HG02642 (cell line): Measurements from ENCODE around the gene CAMKMT.

Source experiments
- ATAC-seq: cut with Tn5 transposase; IDR thresholded peaks from one replicate; pipeline ENCODE4 v1.9.1; 2021; ENCODE audit warnings: mild to moderate bottlenecking; ENCODE audit not compliant: unreplicated experiment, poor library complexity

CAMKMT gene

DNA sequence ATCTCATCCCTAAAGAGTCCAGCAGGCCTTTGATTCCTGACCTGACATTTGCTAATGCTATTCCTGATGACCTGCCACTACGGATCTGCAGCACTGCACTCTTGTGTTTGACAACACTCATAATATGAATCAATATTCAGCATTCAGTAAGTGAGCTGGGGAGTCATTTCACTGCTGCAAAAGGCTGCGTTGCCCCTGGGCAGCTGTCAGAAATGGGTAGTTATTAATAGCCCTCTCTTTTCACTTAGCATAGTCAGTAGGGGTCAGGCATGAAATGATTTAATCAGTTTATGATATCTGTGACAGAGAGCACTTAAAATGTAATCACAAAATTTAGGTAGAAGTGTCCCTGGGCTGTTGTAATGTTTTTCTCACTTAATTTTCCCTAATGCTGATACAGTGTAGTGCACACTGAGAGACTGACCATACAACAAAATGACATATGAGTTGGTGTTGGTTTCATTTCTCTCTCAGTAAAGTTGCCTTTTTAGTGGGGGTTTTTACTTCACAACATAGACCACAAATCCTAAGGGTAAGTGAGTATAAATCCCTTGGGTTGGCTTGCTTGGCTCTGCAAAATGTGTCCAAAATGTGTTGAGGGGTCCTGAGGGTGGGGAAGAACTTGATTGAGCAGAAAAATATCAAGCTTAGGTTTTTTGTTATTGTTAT lies 184.8 kb downstream of the CAMKMT start:
- no peak for ATAC-seq

DNA sequence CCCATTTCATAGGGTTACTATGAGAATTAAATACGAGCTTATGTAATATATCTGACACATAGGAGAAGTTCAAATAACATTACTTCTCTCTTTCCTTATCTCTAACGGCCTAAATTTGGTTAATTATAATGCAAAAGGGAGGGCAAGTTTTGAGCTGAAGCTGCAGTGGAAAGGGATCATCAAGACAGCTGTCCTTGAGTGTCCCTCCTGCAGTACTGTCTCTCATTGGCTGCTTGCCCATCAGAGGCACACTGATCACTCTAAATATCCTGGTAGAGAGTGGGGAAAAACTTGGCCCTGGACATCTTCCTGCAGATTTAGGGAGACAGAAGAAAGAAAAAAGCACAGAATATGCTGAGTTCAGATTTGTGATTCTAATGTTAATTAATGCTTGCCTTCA lies 186.0 kb downstream of the CAMKMT start:
- no peak for ATAC-seq

GRCh38 chr2:44548221-44549098 lies 186.7 kb downstream of the CAMKMT start:
- no peak for ATAC-seq

DNA sequence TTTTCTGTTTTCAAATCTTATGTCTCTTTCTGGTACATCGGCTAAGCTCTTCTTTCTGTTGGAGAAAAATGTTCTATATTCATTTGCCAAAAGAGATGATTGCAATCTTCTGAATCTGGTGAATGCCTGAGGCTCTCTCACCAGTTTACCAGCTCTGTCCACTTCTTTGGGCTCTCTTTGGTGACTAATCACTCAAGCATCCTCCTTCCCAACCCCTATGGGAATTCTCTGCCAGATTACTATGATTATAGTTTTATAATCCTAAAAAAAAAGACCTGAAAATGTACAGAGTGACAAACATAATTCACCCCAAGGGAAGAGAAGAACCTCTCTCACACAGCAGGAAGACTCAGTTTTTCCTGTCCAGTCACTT lies 187.3 kb downstream of the CAMKMT start:
- ATAC-seq = no peak

GRCh38 chr2:44549856-44550255 lies 188.1 kb downstream of the CAMKMT start:
- ATAC-seq = no peak

GRCh38 chr2:44550561-44550960 lies 188.8 kb downstream of the CAMKMT start:
- no peak for ATAC-seq

DNA sequence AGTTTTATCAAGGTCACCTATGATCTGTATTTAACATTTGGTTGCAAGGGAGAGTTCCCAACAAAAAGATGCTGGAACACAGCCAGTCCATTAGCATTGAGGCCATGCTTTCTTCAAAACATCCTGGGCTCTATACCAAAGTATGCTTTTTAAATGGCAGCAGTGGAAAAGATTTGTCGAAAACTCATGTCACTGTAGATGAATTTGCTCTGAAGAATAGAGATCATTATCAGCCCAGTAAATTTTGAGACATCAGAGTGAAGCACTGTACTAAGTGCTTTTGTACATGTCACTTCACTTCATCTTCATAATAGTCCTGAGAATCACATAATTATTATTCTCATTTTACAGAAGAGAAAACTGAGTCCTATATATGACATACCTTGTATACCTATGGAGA lies 189.8 kb downstream of the CAMKMT start:
- ATAC-seq = no peak

GRCh38 chr2:44553456-44553855 lies 191.7 kb downstream of the CAMKMT start:
- ATAC-seq = no peak

DNA sequence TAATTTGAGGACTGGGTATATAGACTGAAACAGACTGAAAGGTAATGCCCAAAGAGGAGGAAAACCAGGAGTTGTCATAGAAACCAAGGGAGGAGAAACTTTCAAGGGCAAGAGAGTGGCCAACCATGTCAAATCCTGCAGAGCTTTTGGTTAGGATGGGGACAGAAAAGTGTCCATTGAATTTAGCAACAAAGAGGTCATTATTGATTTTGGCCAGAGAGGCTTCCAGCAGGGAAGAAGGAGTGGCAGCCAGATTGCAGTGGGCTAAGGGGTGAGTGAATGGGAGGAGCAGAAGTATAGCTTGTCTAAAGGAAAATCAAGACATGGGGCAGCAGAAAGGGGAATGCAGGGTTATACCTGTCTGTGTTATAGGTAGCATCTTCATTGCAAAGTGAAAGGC lies 194.0 kb downstream of the CAMKMT start:
- ATAC-seq = no peak

DNA sequence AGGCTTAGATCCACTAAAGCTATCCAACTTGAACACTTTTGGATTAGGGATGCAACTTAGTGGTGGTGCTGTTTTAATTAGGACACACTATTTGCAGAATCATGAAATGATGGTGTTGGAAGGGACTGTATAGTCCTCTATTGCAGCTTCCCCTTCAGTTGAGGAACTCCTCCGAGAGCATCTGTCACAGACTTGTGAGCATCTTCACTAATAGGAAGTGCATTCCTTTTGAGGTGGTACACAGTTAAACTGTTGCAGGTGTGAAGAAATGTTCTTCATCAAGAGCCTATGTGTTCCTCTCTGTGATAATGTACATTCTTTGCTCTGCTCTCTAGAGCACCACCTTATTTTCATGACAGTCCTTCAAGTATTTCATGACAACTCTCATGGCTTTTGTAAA lies 197.4 kb downstream of the CAMKMT start:
- no peak for ATAC-seq

DNA sequence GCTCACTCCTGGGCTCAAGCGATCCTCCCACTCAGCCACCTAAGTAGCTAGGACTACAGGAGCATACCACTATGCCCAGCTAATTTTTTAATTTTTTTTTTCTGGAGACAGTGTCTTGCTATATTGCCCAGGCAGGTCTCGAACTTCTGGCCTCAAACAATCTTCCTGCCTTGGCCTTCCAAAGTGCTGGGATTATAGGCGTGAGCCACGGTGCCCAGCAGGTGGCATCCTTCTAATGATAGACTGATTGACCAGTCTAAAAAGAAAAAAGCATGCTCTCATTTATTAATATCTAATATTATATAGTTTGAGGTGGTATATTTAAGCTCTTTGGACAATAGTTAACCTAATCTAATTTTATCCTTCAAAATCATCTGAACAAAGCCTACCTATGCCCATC lies 198.6 kb downstream of the CAMKMT start:
- ATAC-seq = no peak

GRCh38 chr2:44560941-44561340 lies 199.2 kb downstream of the CAMKMT start:
- no peak for ATAC-seq

GRCh38 chr2:44562737-44563136 lies 201.0 kb downstream of the CAMKMT start:
- ATAC-seq = no peak

- no peak for ATAC-seq
Measured at GRCh38 chr2:44564752-44565151, 203.0 kb downstream of the CAMKMT start.

DNA sequence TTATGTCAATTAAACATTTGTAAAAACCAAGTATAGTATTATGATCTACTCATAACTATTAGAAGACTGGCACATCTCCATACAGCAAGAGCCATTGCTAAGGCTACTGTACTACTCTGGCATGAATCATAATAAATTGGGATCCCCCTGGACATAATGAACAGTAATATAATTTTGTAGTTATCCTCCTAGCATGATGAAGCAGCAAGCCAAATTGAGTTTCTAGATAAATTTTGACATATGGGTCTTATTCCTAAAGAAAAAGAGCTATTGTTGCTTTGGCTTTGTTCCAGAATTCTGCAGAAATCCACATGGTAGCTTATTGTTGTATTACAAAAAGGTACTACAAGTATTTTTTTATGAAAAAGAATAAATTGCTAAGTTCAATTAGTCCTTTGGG lies 204.3 kb downstream of the CAMKMT start:
- ATAC-seq = no peak

DNA sequence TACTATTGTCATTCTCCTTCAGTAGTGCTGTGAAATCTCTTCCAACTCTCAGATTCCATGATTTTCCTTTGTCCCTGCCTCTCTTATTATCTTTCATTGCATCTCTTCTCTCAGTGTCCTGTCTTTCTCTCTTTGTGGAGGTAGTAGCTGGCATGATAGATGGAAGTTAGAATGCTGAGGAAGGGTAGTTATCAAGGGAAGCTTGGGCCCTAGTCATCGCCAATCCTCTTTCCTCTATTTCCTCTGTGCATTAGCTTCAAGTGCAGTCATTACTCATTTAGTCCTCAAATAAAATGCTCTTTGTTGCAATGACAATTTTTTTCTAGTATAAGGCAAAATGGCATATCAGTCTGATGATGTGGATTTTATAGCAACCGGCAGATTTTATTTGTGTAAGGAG lies 207.7 kb downstream of the CAMKMT start:
- ATAC-seq = no peak

GRCh38 chr2:44570271-44570670 lies 208.5 kb downstream of the CAMKMT start:
- no peak for ATAC-seq

- no peak for ATAC-seq
Measured at GRCh38 chr2:44570777-44571176, 209.0 kb downstream of the CAMKMT start.

GRCh38 chr2:44572196-44572900 lies 210.6 kb downstream of the CAMKMT start:
- no peak for ATAC-seq

GRCh38 chr2:44573996-44574395 lies 212.2 kb downstream of the CAMKMT start:
- no peak for ATAC-seq

GRCh38 chr2:44578471-44579093 lies 216.8 kb downstream of the CAMKMT start:
- ATAC-seq = peak; percentile 60
